ENCODE measurements around the gene RYR2. TPM values are rescaled to one million over a fixed set of nuclear protein-coding genes. Genes with fewer than 3 reads are reported as not detected.

The RYR2 gene
- total RNA-seq, 1 donor from 2014 or later = 4.8 TPM

DNA sequence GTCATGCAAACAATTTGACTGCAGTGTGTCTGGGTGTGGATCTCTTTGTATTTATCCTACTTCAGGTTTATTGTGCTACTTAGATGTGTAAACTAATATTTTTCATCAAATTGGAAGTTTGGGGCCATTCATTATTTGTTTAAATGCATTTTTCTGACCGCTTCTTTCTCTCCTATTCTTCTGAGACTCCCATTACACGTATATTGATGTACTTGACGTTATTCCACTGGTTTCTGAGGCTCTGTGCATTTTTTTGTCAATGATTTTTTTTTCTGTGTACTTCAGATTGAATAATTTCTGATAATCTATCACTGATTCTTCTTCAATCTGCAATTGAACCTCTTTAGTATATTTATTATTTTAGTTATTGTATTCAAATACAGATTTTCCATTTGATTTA lies 276.8 kb downstream of the RYR2 start:
- H3K27me3 ChIP-seq (ENCODE audit: low read depth) = no peaks in the 10 kb centered on the region
- no peaks in the 10 kb centered on the region for H3K4me1 ChIP-seq
- DNase-seq (no peak), ATAC-seq (no peak)
- intact Hi-C loops (cut with DNase I) = no loop called here
- H3K4me3 ChIP-seq = no peak overlapping the region
- H3K9me3 ChIP-seq = no peaks in the 10 kb centered on the region
- no peak overlapping the region for H3K27ac ChIP-seq
- TF ChIP-seq, protein P1, sequence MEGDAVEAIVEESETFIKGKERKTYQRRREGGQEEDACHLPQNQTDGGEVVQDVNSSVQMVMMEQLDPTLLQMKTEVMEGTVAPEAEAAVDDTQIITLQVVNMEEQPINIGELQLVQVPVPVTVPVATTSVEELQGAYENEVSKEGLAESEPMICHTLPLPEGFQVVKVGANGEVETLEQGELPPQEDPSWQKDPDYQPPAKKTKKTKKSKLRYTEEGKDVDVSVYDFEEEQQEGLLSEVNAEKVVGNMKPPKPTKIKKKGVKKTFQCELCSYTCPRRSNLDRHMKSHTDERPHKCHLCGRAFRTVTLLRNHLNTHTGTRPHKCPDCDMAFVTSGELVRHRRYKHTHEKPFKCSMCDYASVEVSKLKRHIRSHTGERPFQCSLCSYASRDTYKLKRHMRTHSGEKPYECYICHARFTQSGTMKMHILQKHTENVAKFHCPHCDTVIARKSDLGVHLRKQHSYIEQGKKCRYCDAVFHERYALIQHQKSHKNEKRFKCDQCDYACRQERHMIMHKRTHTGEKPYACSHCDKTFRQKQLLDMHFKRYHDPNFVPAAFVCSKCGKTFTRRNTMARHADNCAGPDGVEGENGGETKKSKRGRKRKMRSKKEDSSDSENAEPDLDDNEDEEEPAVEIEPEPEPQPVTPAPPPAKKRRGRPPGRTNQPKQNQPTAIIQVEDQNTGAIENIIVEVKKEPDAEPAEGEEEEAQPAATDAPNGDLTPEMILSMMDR (IDR thresholded peaks at IDR 0.05) = no peak
- H3K36me3 ChIP-seq = no peaks in the 10 kb centered on the region

DNA sequence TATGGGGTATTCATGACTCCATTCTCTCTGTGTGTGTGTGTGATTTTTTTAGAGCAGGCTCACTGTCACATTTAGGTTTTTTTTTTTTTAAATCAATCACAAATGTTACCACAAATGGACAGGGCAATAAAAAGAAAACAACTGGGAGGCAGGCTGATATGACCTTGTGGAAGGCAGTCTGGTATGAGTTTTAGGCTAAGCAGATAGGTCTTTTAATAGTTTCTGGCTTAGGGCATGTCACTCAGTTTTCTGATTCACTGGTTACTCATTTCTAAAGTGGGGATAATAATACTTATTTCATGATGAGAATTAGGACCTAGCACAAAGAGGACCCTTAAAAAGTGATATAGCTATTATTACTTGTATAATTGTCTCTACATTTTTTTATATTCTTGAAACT lies 278.9 kb downstream of the RYR2 start:
- no peak for ATAC-seq
- H3K27me3 ChIP-seq (ENCODE audit: low read depth) = no peaks in the 10 kb centered on the region
- DNase-seq = no peak
- no peak overlapping the region for H3K4me3 ChIP-seq
- H3K4me1 ChIP-seq = no peaks in the 10 kb centered on the region
- TF ChIP-seq, protein P1 (IDR thresholded peaks at IDR 0.05) = no peak
- H3K27ac ChIP-seq = no peak overlapping the region
- no peaks in the 10 kb centered on the region for H3K9me3 ChIP-seq
- intact Hi-C loops (cut with DNase I) = no loop called here
- no peaks in the 10 kb centered on the region for H3K36me3 ChIP-seq

GRCh38 chr1:237324226-237324625 lies 282.2 kb downstream of the RYR2 start:
- H3K36me3 ChIP-seq = no peaks in the 10 kb centered on the region
- H3K4me1 ChIP-seq = no peaks in the 10 kb centered on the region
- no peak overlapping the region for H3K27ac ChIP-seq
- no peak overlapping the region for H3K4me3 ChIP-seq
- TF ChIP-seq, protein P1 (IDR thresholded peaks at IDR 0.05) = no peak
- ATAC-seq (no peak), DNase-seq (no peak)
- H3K9me3 ChIP-seq = no peaks in the 10 kb centered on the region
- intact Hi-C loops (cut with DNase I) = no loop called here
- no peaks in the 10 kb centered on the region for H3K27me3 ChIP-seq (ENCODE audit: low read depth)

GRCh38 chr1:237327061-237327460 lies 285.1 kb downstream of the RYR2 start:
- Histone ChIP-seq H3K27ac (no peak overlapping the region), H3K27me3 (ENCODE audit: low read depth) (no peaks in the 10 kb centered on the region), H3K4me3 (no peak overlapping the region), H3K9me3 (no peaks in the 10 kb centered on the region), H3K4me1 (no peaks in the 10 kb centered on the region), H3K36me3 (no peaks in the 10 kb centered on the region)
- no peak for DNase-seq
- TF ChIP-seq, protein P1 (IDR thresholded peaks at IDR 0.05) = no peak
- intact Hi-C loops (cut with DNase I) = no loop called here
- ATAC-seq = no peak

DNA sequence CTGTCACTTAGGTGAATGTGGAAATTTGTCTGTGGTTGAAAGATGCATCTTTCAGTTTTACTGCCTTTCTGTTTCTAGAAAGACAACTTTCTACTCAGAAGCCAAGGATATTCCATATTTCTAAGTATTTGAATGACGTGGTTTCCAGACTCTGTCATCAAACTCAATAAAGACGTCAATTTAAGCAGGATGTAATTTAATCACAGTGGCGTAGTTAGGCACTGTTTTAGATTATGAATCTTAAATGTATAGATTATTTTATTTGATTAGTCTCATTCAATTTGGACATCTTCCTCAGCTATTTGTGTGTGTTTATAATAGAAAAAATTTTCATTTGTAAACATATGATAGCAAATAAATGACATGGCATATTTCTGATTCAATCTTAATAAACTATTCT lies 298.9 kb downstream of the RYR2 start:
- H3K27ac ChIP-seq = no peak overlapping the region
- TF ChIP-seq, protein P1 (IDR thresholded peaks at IDR 0.05) = no peak

DNA sequence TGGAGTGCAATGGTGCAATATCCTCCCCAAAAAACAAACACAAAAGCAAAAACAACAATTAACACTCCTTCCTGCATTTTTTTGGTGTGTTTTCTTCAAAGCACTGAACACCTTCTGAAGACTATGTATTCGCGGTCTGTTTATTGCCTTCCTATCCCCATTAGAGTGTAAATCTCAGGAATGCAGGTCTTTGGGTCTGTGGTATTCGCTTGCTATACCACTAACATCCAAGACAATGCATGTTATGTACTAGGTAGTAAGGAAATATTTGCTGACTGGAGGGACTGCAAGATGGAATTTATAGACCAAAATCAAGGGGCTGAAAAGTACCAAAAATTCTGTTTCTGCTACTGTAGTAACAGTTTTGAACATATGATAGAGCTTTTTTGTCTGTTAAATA lies 299.4 kb downstream of the RYR2 start:
- TF ChIP-seq, protein P1 (IDR thresholded peaks at IDR 0.05) = no peak
- intact Hi-C loops (cut with DNase I) = no loop called here
- ATAC-seq (no peak), DNase-seq (no peak)
- no peak overlapping the region for H3K27ac ChIP-seq
- H3K4me1 ChIP-seq = no peaks in the 10 kb centered on the region
- H3K4me3 ChIP-seq = no peak overlapping the region
- H3K36me3 ChIP-seq = no peaks in the 10 kb centered on the region
- no peaks in the 10 kb centered on the region for H3K9me3 ChIP-seq
- no peaks in the 10 kb centered on the region for H3K27me3 ChIP-seq (ENCODE audit: low read depth)

More for the DNA sequence above, 298.9 kb downstream of the RYR2 start:
- Histone ChIP-seq H3K4me1 (no peaks in the 10 kb centered on the region), H3K9me3 (no peaks in the 10 kb centered on the region), H3K27me3 (ENCODE audit: low read depth) (no peaks in the 10 kb centered on the region), H3K36me3 (no peaks in the 10 kb centered on the region), H3K4me3 (no peak overlapping the region)
- DNase-seq (no peak), ATAC-seq (no peak)
- intact Hi-C loops (cut with DNase I) = no loop called here

Measured in lower lobe of right lung (tissue), 2 donors.